HTERT RPE-1 (cell line): Measurements from ENCODE around the gene PLAAT2.
"Not testable (repeated sequence)": the region's sequence is repeated elsewhere in the genome, so short reads cannot be mapped to it uniquely, and the experiment has no call there.

ENCODE experiments used
- in situ Hi-C: fragments of 300-500 bp; cut with MboI; formaldehyde crosslinking; loops from 4 replicates; pipeline ENCODE4 v1.14.3; 2020; ENCODE audit warnings: low sequenced_read_pairs

The PLAAT2 gene

GRCh38 chr11:63563201-63564055 lies at the start of gene PLAAT2:
PLAAT2 (minus strand) TSS chr11:63563379; CDS start chr11:63563324, 55 bp downstream.
- in situ Hi-C loops, result no loop called here

DNA sequence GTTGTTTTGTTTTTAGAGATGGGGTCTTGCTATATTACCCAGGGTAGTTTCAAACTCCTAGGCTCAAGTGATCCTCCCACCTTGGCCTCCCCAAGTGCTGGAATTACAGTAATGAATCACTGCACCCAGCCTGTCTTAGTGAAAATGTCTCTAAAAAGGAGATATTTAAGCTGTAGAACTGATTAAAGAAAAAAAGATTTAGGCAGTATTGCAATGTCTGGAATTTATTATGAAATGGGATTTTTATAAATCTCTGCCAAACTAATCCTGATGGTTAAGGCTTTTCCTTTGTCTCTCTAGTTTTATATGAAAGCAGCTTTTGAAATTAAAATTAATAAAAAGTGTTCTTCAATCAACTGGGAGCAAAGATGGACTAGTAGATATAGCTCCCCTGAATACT lies 49.0 kb upstream of the PLAAT2 start:
- in situ Hi-C loops, result no loop called here

DNA sequence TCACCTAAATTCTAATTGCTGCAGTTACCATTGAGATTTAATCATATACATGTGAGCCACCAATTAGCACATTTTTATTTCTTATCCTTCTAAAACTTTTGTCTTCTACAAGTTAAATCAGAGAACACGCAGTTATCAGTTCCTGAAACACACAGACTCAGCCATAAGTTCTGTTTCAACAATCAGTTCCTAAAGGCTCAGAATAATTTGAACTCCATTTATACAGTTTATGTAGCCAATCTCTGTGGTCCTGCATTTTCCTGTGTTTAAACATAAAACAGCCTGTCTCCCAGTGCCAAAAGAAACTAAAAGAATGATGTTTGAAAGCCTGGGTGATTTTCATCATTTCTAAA lies 48.2 kb upstream of the PLAAT2 start:
- in situ Hi-C loops, result no loop called here

GRCh38 chr11:63610604-63611394 lies 47.6 kb upstream of the PLAAT2 start:
- in situ Hi-C loops, result no loop called here

DNA sequence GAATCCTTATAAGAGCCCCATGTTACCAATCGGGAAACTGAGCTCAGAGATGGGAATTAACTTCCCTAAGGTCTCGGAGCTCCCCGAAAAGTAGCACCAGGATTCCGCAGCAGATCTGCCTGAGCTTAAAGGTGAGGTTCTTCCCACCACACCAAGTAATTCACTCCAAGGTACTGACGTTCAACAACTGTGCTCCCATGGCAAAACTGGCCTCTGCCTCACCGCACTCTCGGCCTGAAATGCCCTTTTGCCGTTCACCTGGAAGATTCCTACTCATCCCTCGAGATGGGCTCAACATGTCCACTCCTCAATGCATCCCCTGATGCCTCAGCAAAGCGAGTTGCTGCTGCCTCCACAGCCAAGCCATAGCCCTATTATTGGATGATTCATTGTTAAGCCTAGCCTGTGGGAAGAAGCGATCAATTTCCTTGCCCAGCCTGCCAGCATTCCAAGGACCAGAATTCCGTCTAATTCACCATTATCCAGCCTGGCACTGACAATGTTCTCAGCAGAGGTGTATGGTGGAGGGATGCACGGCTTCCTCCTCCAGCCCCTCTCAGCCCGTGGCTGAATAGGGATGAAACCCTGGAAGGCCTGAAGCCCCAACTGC lies 46.9 kb upstream of the PLAAT2 start:
- in situ Hi-C loops, result no loop called here

DNA sequence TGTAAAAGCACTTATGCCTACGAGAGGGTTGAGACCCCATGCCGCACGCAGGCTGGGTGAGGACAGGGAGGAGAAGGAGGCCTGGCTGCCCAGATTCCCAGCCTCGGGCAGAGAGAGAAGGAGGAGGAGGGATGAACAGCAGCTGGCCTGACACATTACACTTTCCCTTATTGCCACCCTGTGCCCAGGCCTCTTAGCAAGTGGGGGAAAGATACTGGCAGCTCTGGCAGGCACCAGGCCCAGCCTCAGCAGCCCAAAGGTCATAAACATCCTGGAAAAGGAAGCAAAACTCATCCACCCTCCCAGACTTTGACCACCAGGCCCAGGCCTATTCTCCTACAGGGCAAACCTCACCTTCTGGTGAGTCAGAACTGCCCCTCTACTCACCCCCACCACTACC lies 46.4 kb upstream of the PLAAT2 start:
- in situ Hi-C loops, result no loop called here

DNA sequence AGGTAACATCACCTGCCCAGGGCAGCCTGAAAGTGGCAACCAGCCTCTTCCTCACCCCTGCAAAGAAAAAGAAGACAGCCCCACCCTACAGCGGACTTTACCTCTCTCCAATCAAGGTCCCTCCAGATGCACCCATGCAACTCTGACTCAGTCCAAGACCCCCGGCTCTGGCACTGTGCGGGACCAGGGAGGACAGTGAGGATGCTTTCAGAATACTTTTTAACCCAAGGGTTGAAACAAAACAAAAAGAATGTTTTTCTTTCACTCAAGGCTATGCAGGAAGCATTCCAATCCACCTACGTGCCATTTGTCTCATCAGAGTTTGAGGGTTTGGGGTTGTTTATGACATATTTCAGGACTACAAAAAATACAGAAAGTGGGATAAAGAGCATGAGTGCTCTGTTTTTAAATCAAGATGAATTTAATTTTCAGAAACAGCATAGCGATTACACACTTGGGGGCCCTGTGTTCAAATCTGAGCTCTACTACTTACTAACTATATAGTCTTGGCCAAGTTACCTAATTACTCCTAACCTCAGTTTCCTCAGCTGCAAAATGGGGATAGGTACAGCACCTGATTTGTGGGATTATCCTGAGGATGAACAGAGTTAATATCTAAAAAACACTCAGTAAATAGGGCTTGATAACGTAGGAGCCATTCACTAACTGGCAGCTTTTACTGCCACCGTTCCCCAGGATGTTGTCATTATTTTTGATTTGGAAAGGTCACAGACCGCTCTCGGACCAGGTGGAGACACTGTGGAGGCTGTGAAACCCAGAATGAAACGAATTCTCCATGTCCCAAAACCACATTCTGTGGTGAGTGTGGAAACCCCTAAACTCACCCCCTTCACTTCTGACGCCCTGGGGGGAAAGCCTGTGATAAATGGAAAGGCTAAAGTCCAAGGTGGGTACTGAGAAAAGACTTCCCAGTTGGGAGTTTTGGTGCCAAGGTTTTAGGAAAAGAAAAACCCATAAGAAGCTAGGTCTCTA lies 45.5 kb upstream of the PLAAT2 start:
- in situ Hi-C loops, result no loop called here

DNA sequence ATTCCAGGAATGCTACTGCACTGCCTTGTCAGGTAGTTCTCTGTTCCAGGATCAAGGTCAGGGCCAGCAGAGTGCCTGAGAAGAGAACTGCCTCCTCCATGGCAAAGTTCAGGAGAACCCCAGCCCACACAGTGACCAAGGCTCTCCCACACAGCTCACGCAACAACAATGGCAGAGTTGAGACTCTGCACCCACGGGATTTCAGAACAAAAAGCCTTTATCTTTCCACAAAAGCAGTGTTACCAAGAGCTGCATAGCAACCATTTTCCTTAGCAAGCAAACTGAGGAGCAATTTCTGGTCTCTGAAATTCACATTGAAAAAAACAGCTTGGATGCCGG lies 40.0 kb upstream of the PLAAT2 start:
- in situ Hi-C loops, result no loop called here

DNA sequence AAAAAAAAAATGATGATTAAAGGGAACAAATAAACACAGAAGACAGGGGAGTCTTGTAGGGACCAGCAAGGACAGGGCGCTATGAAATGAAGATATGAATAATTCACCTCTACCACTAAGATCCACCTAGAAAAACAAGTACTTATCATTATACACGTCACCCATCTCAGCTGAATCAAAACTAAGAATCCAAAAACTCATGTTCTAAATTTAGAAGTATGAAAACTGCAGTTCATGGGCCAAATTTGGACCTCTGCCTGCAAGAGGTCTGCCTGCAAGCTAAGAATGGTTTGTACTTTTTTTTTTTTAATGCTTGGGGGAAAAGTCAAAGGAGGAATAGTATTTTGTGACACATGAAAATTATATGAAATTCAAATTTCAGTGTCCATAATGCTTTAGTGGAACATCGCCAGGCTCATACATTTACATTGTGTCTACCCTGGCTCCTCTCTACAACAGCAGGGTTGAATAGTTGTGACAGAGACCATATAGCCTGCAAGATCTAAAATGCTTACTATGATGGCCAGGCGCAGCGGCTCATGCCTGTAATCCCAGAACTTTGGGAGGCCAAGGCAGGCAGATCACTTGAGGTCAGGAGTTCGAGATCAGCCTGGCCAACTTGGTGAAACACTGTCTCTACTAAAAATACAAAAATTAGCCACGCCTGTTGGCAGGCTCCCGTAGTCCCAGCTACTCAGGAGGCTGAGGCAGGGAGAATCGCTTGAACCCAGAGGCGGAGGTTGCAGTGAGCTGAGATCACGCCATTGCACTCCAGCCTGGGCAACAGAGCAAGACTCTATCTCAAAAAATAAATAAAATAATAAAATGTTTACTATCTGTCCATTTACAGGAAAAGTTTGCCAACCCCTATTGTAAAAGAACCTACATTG lies 39.4 kb upstream of the PLAAT2 start:
- in situ Hi-C loops, result not testable (repeated sequence)

- in situ Hi-C loops, result no loop called here
Observed at GRCh38 chr11:63599211-63600122, 36.3 kb upstream of the PLAAT2 start.

DNA sequence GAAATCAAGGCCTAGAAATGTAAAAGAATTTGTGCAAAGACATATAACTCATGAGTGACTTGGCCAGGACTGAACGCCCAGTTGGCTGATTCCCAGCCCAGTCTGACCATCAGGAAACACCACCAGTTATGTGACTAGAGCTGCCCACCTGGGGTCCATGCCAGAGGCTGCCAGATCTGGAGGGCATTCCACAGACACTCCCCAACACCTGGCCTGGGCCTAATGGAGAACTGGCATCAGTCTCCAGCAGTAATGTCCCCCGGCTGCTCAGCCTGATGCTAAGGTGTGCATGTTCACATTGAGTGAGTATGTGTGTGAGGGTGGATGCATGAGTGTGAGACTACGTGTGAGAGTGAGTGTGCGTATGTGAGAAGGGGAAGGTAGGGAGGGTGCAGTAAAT lies 35.4 kb upstream of the PLAAT2 start:
- in situ Hi-C loops, result no loop called here

GRCh38 chr11:63595296-63595695 lies 32.1 kb upstream of the PLAAT2 start:
- in situ Hi-C loops, result no loop called here

GRCh38 chr11:63592975-63593395 lies 29.8 kb upstream of the PLAAT2 start:
- in situ Hi-C loops, result no loop called here

GRCh38 chr11:63590024-63590788 lies 27.0 kb upstream of the PLAAT2 start:
- in situ Hi-C loops, result no loop called here

- in situ Hi-C loops, result no loop called here
Observed at GRCh38 chr11:63589000-63589399, 25.8 kb upstream of the PLAAT2 start.

GRCh38 chr11:63586451-63587166 lies 23.4 kb upstream of the PLAAT2 start:
- in situ Hi-C loops, result no loop called here

DNA sequence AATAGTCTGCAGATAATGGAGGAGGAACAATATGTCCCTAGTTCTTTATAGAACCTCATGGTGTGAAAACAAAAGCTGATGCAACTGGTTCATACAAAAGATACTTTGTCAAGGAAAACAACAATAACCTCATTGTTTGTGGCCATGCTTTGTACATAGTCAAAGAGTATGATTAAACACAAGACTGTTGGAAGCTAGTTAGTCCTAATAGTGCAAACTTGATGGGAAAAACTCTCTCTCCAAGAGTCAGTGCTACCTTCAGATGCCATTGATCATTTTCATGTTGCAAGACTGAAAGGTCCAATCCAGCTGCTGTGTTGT lies 20.1 kb upstream of the PLAAT2 start:
- in situ Hi-C loops, result no loop called here
